OCI-LY7 (cell line): Measurements from ENCODE around the gene TMTC1. TPM values are rescaled to one million over a fixed set of nuclear protein-coding genes. Genes with fewer than 3 reads are reported as not detected.

Source experiments
- BruUV-seq: library from RNA; stranded (reverse); fragments of 400-500 nt; replicated peaks from 2 replicates; lab custom pipeline; 2021; lab: Mats Ljungman, UMichigan
- CTCF ChIA-PET: fragments of 300-600 bp; sonication (Branson Sonifier 250); formaldehyde crosslinking; loops from one replicate; lab custom pipeline; 2022; ENCODE audit warnings: antibody characterized with exemption; ENCODE audit not compliant: unreplicated experiment; lab: Charles Lee
- POLR2A ChIA-PET: fragments of 300-600 bp; sonication (Branson Sonifier 250); formaldehyde crosslinking; loops from one replicate; lab custom pipeline; 2022; ENCODE audit warnings: antibody characterized with exemption; lab: Charles Lee
- DNase-seq: peaks from one replicate; pipeline ENCODE4 v3.0.0-alpha.2; 2015; ENCODE audit warnings: low spot score
- H2AFZ ChIP-seq: fragments of 200-600 bp; sonication (generic), shearing (Covaris generic); 2 replicates; pipeline ENCODE4 v1.6.1; 2014; ENCODE audit warnings: mild to moderate bottlenecking, antibody characterized with exemption, low read length, moderate library complexity
- H3K27ac ChIP-seq: fragments of 200-600 bp; sonication (generic); 2 replicates; pipeline ENCODE4 v1.5.1; 2014; ENCODE audit warnings: mixed run types, low read depth, mild to moderate bottlenecking, moderate library complexity, low read length, inconsistent platforms; ENCODE audit not compliant: poor library complexity, severe bottlenecking
- H3K36me3 ChIP-seq: fragments of 200-600 bp; sonication (generic); 2 replicates; pipeline ENCODE4 v1.6.1; 2014; ENCODE audit warnings: mild to moderate bottlenecking, antibody characterized with exemption, low read length, moderate library complexity, mixed read lengths; ENCODE audit not compliant: insufficient read depth
- H3K4me1 ChIP-seq: fragments of 200-600 bp; sonication (generic); 2 replicates; pipeline ENCODE4 v1.5.1; 2014; ENCODE audit warnings: mild to moderate bottlenecking, low read length; ENCODE audit not compliant: insufficient read depth, poor library complexity, severe bottlenecking
- H3K4me2 ChIP-seq: fragments of 200-600 bp; sonication (generic); 2 replicates; pipeline ENCODE4 v1.6.1; 2014; ENCODE audit warnings: mild to moderate bottlenecking, low read length
- H3K4me3 ChIP-seq: fragments of 200-600 bp; sonication (generic); 2 replicates; pipeline ENCODE4 v1.5.1; 2014; ENCODE audit warnings: mild to moderate bottlenecking, low read depth, low read length; ENCODE audit not compliant: poor library complexity, severe bottlenecking
- H3K79me2 ChIP-seq: fragments of 200-600 bp; sonication (generic); 2 replicates; pipeline ENCODE4 v1.6.1; 2016; ENCODE audit warnings: low read depth, mild to moderate bottlenecking, low read length, moderate library complexity, mixed read lengths; ENCODE audit not compliant: insufficient read depth
- H3K9me2 ChIP-seq: fragments of 200-600 bp; sonication (generic); 2 replicates; pipeline ENCODE4 v1.6.1; 2016; ENCODE audit warnings: mild to moderate bottlenecking, low read length, mixed read lengths; ENCODE audit not compliant: insufficient read depth
- H3K9me3 ChIP-seq: fragments of 200-600 bp; sonication (generic); 2 replicates; pipeline ENCODE4 v1.6.1; 2014; ENCODE audit warnings: mild to moderate bottlenecking, mixed run types, low read length, mixed read lengths
- H4K20me1 ChIP-seq: fragments of 200-600 bp; sonication (generic); 2 replicates; pipeline ENCODE4 v1.6.1; 2014; ENCODE audit warnings: mild to moderate bottlenecking, antibody characterized with exemption, low read length, moderate library complexity, mixed read lengths; ENCODE audit not compliant: insufficient read depth
- EZH2phosphoT487 ChIP-seq: fragments of 200-600 bp; sonication (generic); IDR thresholded peaks from 2 replicates; pipeline ENCODE4 v1.6.1; 2018; ENCODE audit warnings: low read depth, borderline replicate concordance, mild to moderate bottlenecking, mixed run types, antibody characterized with exemption, low read length, moderate library complexity, mixed read lengths
- intact Hi-C: fragments of 100-400 bp; cut with micrococcal nuclease; formaldehyde crosslinking; loops from one replicate; pipeline ENCODE4 v1.10.0; 2022; ENCODE audit not compliant: unreplicated experiment
- total RNA-seq, 2 experiments: library from RNA; depleted of rRNA in 1 of 2; stranded (reverse); fragments of >200 nt in 1 of 2; shearing (Covaris generic) in 1 of 2; gene quantifications; 2 replicates each; pipeline ENCODE4 v1.2.3, GENCODE V29; 2014 to 2022
- TF ChIP-seq, protein P1 (sequence below): fragments of 200-600 bp; sonication (generic); conservative IDR thresholded peaks from 2 replicates; pipeline ENCODE4 v1.5.1; 2014; ENCODE audit warnings: mild to moderate bottlenecking, antibody characterized with exemption, low read length, moderate library complexity, mixed read lengths

The TMTC1 gene
- total RNA-seq, 2 experiments from 2014 or later, result not detected

- intact Hi-C loops, result no loop called here
- Histone ChIP-seq H3K36me3 (no peaks in the 10 kb centered on the region), H2AFZ (no peak overlapping the region), H3K9me2 (no peaks in the 10 kb centered on the region), H4K20me1 (no peaks in the 10 kb centered on the region), H3K4me2 (no peak overlapping the region), H3K4me1 (no peaks in the 10 kb centered on the region), H3K4me3 (no peak overlapping the region), H3K9me3 (no peaks in the 10 kb centered on the region), H3K79me2 (no peaks in the 10 kb centered on the region), H3K27ac (no peak overlapping the region)
- BruUV-seq, result no TSS peak
- no peak for TF ChIP-seq EZH2phosphoT487
- TF ChIP-seq, protein P1, sequence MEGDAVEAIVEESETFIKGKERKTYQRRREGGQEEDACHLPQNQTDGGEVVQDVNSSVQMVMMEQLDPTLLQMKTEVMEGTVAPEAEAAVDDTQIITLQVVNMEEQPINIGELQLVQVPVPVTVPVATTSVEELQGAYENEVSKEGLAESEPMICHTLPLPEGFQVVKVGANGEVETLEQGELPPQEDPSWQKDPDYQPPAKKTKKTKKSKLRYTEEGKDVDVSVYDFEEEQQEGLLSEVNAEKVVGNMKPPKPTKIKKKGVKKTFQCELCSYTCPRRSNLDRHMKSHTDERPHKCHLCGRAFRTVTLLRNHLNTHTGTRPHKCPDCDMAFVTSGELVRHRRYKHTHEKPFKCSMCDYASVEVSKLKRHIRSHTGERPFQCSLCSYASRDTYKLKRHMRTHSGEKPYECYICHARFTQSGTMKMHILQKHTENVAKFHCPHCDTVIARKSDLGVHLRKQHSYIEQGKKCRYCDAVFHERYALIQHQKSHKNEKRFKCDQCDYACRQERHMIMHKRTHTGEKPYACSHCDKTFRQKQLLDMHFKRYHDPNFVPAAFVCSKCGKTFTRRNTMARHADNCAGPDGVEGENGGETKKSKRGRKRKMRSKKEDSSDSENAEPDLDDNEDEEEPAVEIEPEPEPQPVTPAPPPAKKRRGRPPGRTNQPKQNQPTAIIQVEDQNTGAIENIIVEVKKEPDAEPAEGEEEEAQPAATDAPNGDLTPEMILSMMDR, result no peak
- ChIA-PET CTCF (no interaction called here), POLR2A (no interaction called here)
- no peak for DNase-seq
Observed at GRCh38 chr12:29564925-29565324, 218.8 kb downstream of the TMTC1 start.

DNA sequence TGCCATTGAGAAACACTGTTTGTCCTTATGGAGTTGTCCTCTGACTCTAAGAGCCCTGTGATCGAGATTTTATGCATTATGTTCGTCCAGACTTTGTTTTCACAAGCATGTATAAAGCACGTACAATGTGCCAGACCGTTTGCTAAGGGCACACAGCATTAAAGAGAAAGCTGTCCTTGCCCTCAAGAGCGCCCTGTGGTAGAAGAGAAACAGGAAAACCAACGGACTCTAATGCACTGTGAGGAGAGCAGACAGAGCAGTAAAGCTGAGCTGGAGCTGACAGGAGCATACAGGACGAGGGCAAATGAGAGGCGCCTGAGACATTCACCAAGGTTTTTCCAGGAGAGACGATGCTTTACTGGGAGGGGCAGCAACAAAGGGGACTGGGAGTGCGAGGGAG lies 220.1 kb downstream of the TMTC1 start:
- ChIA-PET POLR2A (no interaction called here), CTCF (no interaction called here)
- Histone ChIP-seq H3K4me2 (no peak overlapping the region), H2AFZ (no peak overlapping the region), H3K4me1 (no peaks in the 10 kb centered on the region), H4K20me1 (no peaks in the 10 kb centered on the region), H3K9me2 (no peaks in the 10 kb centered on the region), H3K79me2 (no peaks in the 10 kb centered on the region), H3K36me3 (no peaks in the 10 kb centered on the region), H3K27ac (no peak overlapping the region), H3K4me3 (no peak overlapping the region), H3K9me3 (no peaks in the 10 kb centered on the region)
- DNase-seq, result no peak
- TF ChIP-seq, protein P1, result no peak
- no peak for TF ChIP-seq EZH2phosphoT487
- intact Hi-C loops, result no loop called here
- no TSS peak for BruUV-seq

DNA sequence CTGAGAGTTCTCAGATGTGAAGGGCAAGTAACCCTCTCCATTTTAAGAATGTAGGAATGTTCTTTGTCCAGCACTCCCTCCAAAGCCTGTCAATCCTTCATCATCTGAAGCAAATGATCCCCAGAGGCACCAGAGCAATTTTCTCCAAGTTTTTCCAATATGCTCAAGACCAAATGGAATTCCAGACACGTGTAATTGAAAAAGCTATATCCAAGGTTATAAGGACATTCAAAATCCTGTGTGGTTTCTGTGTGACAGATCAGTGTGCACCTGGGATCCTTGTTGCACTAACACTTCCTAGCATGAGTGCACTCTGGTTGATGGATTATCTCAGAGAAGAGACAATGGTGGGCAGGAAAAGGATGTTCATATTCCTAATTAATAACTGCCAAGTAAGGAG lies 220.7 kb downstream of the TMTC1 start:
- ChIA-PET CTCF (no interaction called here), POLR2A (no interaction called here)
- H3K27ac ChIP-seq, result no peak overlapping the region
- no peak overlapping the region for H3K4me2 ChIP-seq
- no TSS peak for BruUV-seq
- no peaks in the 10 kb centered on the region for H3K79me2 ChIP-seq
- no peaks in the 10 kb centered on the region for H3K36me3 ChIP-seq
- H4K20me1 ChIP-seq, result no peaks in the 10 kb centered on the region
- no peaks in the 10 kb centered on the region for H3K9me2 ChIP-seq
- H2AFZ ChIP-seq, result no peak overlapping the region
- TF ChIP-seq, protein P1, result no peak
- TF ChIP-seq EZH2phosphoT487, result no peak
- H3K9me3 ChIP-seq, result no peaks in the 10 kb centered on the region
- no peak for DNase-seq
- intact Hi-C loops, result no loop called here
- no peaks in the 10 kb centered on the region for H3K4me1 ChIP-seq
- H3K4me3 ChIP-seq, result no peak overlapping the region
